Measurements from ENCODE around the gene SLC35A4.

The SLC35A4 gene

GRCh38 chr5:140564196-140565023, at the start of gene SLC35A4, which contains the start of gene APBB3:
Gene SLC35A4, plus strand, starts transcription at chr5:140564828. Its CDS starts 2,342 bp downstream, at chr5:140567170.
Gene APBB3, minus strand, starts transcription at chr5:140564598. Its CDS starts 353 bp downstream, at chr5:140564245.
- peak; percentile 97 for DNase-seq (ENCODE audit: low read depth)

- DNase-seq (ENCODE audit: low read depth): no peak
These were observed 40.6 kb upstream of the SLC35A4 start for GRCh38 chr5:140524003-140524402.

DNA sequence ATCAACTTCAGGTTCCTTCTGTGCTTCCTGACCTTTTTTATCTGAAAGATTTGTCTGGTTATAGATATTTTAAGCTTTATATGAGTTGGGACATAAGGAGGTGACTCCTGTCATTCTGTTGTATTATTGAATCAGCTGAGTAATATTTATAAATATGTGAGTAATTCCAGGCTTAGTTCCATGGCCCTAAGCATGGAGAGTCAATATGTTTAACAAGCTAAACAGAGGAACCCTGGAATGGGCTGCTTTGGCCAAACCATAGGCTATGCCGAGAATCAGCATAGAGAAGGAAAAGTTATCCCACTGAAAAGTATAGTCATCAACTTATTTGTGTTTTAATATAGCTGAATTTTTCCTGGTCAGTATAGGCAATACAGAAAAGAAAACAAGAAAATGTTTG, 24.4 kb upstream of the SLC35A4 start:
- DNase-seq (ENCODE audit: low read depth): no peak

DNA sequence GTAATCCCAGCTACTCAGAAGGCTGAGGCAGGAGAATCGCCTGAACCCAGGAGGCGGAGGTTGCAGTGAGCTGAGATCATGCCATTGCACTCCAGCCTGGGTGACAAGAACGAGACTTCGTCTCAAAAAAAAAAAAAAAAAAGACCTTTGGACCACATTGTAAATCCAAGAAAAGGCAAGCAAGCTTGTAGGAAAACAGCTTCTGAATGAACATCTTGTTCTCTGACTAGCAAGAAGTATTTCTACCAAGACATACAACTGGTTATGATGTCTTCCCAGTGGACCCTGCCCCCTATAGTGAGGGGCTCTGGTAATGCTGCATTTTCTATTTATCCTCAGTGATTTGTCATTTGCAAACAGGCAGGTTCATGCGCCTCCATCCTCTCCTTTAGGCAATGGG, 21.7 kb upstream of the SLC35A4 start:
- DNase-seq (ENCODE audit: low read depth): no peak

DNA sequence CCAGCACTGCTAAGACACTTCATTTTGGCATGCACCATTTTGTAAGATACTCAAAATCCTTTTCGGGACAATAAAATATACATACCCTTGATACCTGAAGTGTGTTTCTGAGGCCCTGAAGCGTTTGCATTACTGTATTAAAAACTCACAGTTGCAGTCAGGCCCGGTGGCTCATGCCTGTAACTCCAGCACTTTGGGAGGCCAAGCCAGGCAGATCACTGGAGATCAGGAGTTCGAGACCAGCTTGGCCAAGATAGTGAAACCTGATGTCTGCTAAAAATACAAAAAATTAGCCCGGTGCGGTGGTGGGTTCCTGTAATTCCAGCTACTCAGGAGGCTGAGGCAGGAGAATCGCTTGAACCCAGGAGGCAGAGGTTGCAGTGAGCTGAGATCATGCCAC, 19.6 kb upstream of the SLC35A4 start:
- no peak for DNase-seq (ENCODE audit: low read depth)

GRCh38 chr5:140545606-140546005, 19.0 kb upstream of the SLC35A4 start:
- DNase-seq (ENCODE audit: low read depth): no peak

DNA sequence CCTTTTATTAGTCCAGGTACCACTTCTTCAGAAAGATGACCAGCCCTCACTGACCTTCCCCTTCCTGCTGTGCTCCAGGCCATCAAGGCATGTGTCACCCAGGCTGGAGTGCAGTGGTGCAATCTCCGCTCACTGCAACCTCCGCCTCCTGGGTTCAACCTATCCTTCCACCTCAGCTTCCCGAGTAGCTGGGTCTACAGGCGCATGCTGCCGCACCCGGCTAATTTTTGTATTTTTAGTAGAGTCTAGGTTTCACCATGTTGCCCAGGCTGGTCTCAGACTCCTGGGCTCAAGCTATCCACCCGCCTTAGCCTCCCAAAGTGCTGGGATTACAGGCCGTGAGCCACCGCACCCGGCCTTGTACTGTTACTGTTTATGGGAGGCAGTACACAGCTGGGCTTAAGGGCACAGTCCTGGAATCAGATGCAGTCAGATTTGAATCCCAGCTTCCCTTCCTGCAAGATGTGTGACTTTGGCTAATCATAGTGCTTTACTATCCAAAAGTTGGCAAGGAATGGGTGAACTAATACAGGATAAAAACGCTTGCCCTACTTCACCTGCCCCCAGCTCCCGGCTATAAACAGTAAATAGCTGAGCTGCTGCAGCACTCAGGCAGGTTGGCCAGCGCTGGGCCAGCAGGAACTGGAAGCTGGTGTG, 17.6 kb upstream of the SLC35A4 start:
- no peak for DNase-seq (ENCODE audit: low read depth)

GRCh38 chr5:140547508-140548299, 16.9 kb upstream of the SLC35A4 start, which contains the start of gene EIF4EBP3:
Gene EIF4EBP3, plus strand, starts transcription at chr5:140547662. Its CDS starts 76 bp downstream, at chr5:140547738.
- peak; percentile 93 for DNase-seq (ENCODE audit: low read depth)

DNA sequence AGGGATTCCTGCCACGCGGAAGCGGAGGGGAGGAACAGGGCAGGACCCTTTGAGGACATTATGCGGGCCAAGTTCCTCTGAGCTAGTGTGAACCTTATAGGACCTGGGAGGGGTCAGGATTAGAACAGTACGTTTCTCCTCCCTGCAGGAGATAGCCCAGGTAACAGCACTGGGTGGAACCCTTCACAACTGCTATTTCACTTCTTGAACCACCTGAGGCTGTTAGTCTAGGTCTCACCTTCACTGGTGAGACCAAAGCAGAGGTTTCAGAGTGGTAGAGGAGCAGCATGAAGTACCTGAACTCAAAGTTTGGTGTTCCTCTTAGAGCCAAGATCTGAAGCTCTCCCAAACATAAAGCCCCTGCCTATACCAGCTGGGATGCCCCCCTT, 16.3 kb upstream of the SLC35A4 start:
- no peak for DNase-seq (ENCODE audit: low read depth)

- no peak for DNase-seq (ENCODE audit: low read depth)
These were observed 15.8 kb upstream of the SLC35A4 start for GRCh38 chr5:140548791-140549190.

GRCh38 chr5:140549237-140550144, 15.1 kb upstream of the SLC35A4 start:
- DNase-seq (ENCODE audit: low read depth): no peak

DNA sequence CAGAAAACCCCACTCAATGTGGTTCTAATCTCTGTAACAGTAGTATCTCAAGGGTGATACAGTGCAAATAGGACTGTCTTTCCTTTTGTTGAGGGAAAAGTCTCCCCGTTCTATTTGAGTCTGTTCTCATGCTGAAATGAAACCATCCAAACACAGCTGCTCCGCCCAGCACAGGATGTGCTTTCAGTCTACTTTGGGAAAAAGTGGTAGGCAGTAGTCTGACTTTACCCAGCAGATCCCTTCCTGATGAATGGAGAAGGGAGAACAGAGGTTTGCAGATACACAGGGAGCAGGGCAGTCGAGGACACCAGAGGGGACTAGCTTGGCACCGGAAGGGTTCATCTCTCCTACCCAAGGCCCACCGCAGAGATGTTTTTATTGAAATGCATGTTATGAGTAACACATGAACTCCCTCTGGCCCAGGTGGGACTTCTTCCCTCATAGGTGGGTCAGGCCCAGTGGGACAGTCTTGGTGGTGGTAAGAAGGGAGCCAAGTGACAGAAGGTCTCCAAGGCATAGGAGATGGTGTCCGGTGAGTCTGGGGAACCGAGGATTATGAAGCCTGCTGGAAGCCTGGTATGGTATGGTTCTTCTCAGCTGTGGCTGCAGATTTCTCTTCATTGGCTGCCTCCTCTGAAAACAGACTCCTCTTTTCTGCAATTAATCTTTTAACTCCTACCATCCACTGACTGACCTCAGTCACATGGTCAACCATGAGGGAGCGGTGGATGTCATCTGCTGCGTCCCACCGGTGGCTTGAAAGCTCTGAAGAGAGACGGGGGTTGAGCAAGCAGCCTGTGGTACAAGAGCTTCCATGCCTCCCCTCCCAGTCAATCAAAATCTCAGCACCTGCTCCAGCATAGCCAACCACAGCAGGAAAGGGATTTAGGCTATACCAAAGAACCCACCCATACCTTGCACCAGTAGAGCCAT, 14.2 kb upstream of the SLC35A4 start:
- no peak for DNase-seq (ENCODE audit: low read depth)

- no peak for DNase-seq (ENCODE audit: low read depth)
These were observed 12.8 kb upstream of the SLC35A4 start for GRCh38 chr5:140551872-140552271.

- no peak for DNase-seq (ENCODE audit: low read depth)
These were observed 11.0 kb upstream of the SLC35A4 start for GRCh38 chr5:140553657-140554056.

- no peak for DNase-seq (ENCODE audit: low read depth)
These were observed 10.2 kb upstream of the SLC35A4 start for GRCh38 chr5:140554454-140554853.

DNA sequence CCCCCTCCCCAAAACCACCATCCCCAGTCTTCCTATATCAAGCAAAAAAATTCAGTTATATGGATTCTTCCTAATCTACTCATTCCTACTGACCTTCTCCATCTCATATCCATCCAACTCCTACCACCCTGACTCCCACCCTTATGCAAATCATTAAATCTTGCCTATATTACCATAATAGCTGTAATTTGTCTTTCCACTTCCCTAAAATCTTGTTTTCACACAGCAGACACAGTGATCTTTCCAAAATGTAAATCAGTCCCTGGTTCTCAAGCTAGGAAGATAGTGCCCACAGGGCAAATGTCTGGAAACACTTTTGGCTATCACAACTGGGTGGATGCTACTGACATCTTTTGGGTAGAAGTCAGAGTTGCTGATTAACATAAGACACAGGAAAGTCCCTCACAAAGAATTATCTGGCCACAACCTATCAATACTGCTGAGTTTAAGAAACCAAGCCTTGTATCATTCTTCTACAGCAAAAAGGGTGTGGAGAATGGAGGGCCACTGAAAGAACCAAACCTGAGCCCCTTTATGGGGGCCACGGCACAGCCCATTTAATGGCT, 8.8 kb upstream of the SLC35A4 start:
- no peak for DNase-seq (ENCODE audit: low read depth)

GRCh38 chr5:140556438-140556837, 8.2 kb upstream of the SLC35A4 start:
- DNase-seq (ENCODE audit: low read depth): no peak

DNA sequence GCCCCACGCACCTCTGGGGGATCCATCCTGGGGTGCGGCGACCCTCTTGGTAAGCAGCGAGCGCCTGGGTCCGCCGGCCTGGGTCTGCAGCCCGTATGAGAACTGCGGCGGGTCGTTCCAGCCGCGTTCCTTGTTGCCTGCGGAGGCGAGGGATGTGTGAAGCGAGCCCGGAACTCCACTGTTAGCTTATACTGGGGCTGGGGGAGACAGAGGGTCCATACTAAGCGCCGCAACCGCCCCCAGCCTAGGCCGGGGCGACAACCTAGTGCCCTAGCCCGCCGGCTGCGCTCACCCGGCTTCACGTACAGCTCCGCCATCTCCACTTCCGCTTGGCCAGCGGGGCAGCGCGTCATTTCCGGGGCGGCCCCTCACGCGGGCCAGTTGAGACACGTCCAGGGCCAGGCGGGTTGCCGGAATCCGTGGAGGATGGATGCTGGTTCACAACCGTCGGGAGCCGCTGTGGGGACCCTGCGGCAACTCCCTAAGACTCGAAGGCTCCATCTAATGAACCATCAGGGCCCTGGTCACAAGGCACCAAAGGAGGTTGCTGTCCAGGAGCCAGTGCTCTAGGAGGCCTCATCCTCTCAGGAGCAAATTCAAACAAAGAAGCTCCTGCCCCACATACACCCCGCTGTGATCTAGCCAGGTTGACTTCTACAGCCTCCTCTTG, 7.4 kb upstream of the SLC35A4 start, which contains the start of gene SRA1:
Gene SRA1 (minus strand): TSS at position 338 of the 670 bp plus-strand sequence. CDS start 21 bp downstream, at position 317.
- peak; percentile 69 for DNase-seq (ENCODE audit: low read depth)

DNA sequence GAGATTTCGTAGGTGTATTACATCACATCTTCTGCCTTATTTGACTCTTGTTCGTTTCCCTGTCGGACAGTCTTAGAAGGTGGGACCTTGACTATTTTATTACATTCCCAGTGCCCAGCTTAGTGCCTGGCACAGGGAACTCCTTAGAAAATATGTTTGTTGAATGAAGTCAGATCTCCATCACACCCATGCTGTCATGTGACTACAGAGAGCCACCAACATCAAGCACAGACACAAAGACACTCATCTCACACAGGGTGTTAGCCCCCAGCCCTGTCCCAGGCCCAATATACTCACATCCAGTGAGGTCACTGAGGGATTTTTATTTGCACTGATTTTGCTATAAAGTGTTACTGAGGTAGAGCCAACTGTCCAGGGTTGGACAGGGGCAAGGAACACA, 6.7 kb upstream of the SLC35A4 start:
- no peak for DNase-seq (ENCODE audit: low read depth)

Data from fibroblast of the conjunctiva (primary cell).